GM12878 (cell line): ENCODE results near the gene RNPS1.

ENCODE experiments used
- CHD2 ChIP-seq: IDR thresholded peaks from 2 replicates; pipeline ENCODE4 v1.6.1; 2011; ENCODE audit warnings: low read depth, low read length, improper control_type of control experiment, borderline replicate concordance
- CREM ChIP-seq: IDR thresholded peaks from 2 replicates; pipeline ENCODE4 v1.6.1; 2014; ENCODE audit warnings: antibody characterized with exemption, low read depth
- EP300 ChIP-seq, 2 experiments: fragments of 150-350 bp in 1 of 2; IDR thresholded peaks; 2 replicates each; pipeline ENCODE4 v1.6.1; 2011 to 2012; ENCODE audit warnings: low read depth in 2 of 2, low read length in 2 of 2, borderline replicate concordance in 1 of 2, improper control_type of control experiment in 1 of 2, inconsistent platforms in 1 of 2; ENCODE audit not compliant: control insufficient read depth in 1 of 2
- EZH2 ChIP-seq: IDR thresholded peaks from 2 replicates; pipeline ENCODE4 v1.6.1; 2012; ENCODE audit warnings: low read depth, mild to moderate bottlenecking, control low read depth, inconsistent platforms, low read length, borderline replicate concordance; ENCODE audit not compliant: control insufficient read depth
- POLR2A ChIP-seq: IDR thresholded peaks from 2 replicates; pipeline ENCODE4 v1.6.1; 2011; ENCODE audit warnings: low read depth, mild to moderate bottlenecking, low read length
- RAD51 ChIP-seq: fragments of 450-650 bp; IDR thresholded peaks from 2 replicates; pipeline ENCODE4 v1.6.1; 2016; ENCODE audit warnings: moderate library complexity, mild to moderate bottlenecking, inconsistent platforms
- RCOR1 ChIP-seq: conservative IDR thresholded peaks from 2 replicates; pipeline ENCODE4 v1.6.1; 2012; ENCODE audit warnings: low read depth, low read length, improper control_type of control experiment
- TAF1 ChIP-seq: IDR thresholded peaks from 2 replicates; pipeline ENCODE4 v1.6.1; 2011; ENCODE audit warnings: mild to moderate bottlenecking, low read depth, low read length, borderline replicate concordance
- TF ChIP-seq, protein P1 (sequence below): IDR thresholded peaks from 2 replicates; pipeline ENCODE4 v1.6.1; 2011; ENCODE audit warnings: low read depth, low read length, improper control_type of control experiment, borderline replicate concordance
- TF ChIP-seq, protein P2 (sequence below), 3 experiments: IDR thresholded peaks in 2 of 3; conservative IDR thresholded peaks in 1 of 3; 2 replicates each; pipeline ENCODE4 v1.5.1; 2011; ENCODE audit warnings: low read depth in 3 of 3, low read length in 3 of 3, mild to moderate bottlenecking in 3 of 3, control low read depth in 2 of 3, moderate library complexity in 2 of 3, inconsistent platforms in 1 of 3, mixed read lengths in 1 of 3; ENCODE audit not compliant: control insufficient read depth in 2 of 3, insufficient read depth in 1 of 3; ENCODE audit errors: extremely low read depth in 1 of 3
- TF ChIP-seq, protein P3 (sequence below): IDR thresholded peaks from 2 replicates; pipeline ENCODE4 v1.6.1; 2012; ENCODE audit warnings: mild to moderate bottlenecking, low read depth, low read length

- TF ChIP-seq RAD51: no peak
- no peak for TF ChIP-seq RCOR1
- TF ChIP-seq POLR2A: no peak
- no peak for TF ChIP-seq CHD2
- TF ChIP-seq, protein P1, sequence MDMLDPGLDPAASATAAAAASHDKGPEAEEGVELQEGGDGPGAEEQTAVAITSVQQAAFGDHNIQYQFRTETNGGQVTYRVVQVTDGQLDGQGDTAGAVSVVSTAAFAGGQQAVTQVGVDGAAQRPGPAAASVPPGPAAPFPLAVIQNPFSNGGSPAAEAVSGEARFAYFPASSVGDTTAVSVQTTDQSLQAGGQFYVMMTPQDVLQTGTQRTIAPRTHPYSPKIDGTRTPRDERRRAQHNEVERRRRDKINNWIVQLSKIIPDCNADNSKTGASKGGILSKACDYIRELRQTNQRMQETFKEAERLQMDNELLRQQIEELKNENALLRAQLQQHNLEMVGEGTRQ: no peak
- TF ChIP-seq TAF1: no peak
- TF ChIP-seq, protein P2, sequence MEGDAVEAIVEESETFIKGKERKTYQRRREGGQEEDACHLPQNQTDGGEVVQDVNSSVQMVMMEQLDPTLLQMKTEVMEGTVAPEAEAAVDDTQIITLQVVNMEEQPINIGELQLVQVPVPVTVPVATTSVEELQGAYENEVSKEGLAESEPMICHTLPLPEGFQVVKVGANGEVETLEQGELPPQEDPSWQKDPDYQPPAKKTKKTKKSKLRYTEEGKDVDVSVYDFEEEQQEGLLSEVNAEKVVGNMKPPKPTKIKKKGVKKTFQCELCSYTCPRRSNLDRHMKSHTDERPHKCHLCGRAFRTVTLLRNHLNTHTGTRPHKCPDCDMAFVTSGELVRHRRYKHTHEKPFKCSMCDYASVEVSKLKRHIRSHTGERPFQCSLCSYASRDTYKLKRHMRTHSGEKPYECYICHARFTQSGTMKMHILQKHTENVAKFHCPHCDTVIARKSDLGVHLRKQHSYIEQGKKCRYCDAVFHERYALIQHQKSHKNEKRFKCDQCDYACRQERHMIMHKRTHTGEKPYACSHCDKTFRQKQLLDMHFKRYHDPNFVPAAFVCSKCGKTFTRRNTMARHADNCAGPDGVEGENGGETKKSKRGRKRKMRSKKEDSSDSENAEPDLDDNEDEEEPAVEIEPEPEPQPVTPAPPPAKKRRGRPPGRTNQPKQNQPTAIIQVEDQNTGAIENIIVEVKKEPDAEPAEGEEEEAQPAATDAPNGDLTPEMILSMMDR (IDR thresholded peaks at IDR 0.05 in 2 of 3, conservative IDR thresholded peaks at IDR 0.05 in 1 of 3; ENCODE audit: control insufficient read depth in 2 of 3, extremely low read depth in 1 of 3, insufficient read depth in 1 of 3, low read depth in 3 of 3, low read length in 3 of 3): no peak
- TF ChIP-seq, protein P3, sequence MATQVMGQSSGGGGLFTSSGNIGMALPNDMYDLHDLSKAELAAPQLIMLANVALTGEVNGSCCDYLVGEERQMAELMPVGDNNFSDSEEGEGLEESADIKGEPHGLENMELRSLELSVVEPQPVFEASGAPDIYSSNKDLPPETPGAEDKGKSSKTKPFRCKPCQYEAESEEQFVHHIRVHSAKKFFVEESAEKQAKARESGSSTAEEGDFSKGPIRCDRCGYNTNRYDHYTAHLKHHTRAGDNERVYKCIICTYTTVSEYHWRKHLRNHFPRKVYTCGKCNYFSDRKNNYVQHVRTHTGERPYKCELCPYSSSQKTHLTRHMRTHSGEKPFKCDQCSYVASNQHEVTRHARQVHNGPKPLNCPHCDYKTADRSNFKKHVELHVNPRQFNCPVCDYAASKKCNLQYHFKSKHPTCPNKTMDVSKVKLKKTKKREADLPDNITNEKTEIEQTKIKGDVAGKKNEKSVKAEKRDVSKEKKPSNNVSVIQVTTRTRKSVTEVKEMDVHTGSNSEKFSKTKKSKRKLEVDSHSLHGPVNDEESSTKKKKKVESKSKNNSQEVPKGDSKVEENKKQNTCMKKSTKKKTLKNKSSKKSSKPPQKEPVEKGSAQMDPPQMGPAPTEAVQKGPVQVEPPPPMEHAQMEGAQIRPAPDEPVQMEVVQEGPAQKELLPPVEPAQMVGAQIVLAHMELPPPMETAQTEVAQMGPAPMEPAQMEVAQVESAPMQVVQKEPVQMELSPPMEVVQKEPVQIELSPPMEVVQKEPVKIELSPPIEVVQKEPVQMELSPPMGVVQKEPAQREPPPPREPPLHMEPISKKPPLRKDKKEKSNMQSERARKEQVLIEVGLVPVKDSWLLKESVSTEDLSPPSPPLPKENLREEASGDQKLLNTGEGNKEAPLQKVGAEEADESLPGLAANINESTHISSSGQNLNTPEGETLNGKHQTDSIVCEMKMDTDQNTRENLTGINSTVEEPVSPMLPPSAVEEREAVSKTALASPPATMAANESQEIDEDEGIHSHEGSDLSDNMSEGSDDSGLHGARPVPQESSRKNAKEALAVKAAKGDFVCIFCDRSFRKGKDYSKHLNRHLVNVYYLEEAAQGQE: no peak
- no peak for TF ChIP-seq EZH2
- no peak for TF ChIP-seq EP300 (IDR thresholded peaks at IDR 0.05; ENCODE audit: borderline replicate concordance in 1 of 2, control insufficient read depth in 1 of 2, low read depth in 2 of 2, low read length in 2 of 2)
- no peak for TF ChIP-seq CREM
Observed at GRCh38 chr16:2282866-2283555, 15.1 kb upstream of the RNPS1 start.
